ENCODE data around the gene SPOP.
A peak's percentile ranks its signal among the peaks of the same experiment; 100 is the strongest.
"Not testable (repeated sequence)": the region's sequence is repeated elsewhere in the genome, so short reads cannot be mapped to it uniquely, and the experiment has no call there.

SPOP gene

DNA sequence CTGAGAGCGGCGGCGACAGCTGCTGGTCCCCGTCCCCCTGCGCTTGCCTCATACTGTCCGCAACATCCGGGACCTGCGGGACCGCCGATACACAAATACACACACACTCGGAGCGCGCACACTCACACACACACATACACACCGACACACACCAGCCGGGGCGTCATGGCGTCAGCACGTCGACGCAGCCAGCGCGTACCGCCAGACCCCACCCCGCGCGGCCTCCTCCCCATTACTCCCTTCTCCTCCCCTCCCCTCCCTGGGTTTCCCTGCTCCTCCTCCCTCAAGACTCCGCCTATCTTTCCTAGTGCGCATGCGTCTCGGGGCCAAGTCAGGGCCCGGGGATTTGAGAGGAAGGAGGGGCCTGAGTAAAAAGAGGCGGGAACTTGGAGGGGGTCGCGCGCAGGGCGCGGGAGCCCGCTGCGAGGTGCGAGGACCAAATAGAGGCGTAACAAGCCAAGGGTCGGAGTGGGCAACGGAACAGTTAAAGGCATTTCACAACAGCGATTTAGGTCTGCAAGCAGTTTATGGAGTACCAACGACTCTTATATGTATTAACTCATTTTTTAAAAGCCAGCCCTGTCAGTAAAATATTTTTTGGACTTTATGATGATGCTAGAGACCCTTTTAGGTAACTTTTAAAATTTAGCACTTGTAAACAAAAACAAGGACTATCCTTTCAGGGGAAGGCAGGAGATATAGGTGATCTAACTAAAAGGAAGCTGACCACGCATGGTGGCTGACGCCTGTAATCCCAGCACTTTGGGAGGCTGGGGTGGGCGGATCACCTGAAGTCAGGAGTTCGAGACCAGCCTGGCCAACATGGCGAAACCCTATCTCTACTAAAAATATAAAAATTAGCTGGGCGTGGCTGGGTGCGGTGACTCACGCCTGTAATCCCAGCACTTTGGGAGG is at the start of gene SPOP:
SPOP (minus strand) TSS at position 165 of the 915 bp plus-strand sequence. CDS start 55,287 bp downstream, outside the sequence.
- peak; percentile 94 for DNase-seq (ENCODE audit: low read depth)

DNA sequence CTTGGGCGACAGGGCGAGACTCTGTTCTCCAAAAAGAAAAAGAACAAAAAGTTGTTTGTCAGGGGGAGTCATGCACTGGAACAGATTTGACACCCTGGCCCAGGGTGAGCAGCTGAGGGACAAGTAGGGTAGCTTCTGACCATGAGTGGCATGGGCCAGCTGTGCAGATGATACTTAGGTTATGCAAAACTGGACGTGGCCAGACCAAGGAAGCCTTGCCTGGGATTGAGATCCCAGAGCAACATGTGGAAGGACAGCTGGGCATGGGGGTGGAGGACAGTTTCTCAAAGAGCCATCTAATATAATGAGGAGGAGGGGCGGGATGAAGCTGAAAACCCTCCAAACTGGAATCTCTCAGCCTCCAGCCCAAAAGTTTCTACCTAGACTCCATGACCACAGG is 49.5 kb upstream of the SPOP start:
- no peak for DNase-seq (ENCODE audit: low read depth)

DNA sequence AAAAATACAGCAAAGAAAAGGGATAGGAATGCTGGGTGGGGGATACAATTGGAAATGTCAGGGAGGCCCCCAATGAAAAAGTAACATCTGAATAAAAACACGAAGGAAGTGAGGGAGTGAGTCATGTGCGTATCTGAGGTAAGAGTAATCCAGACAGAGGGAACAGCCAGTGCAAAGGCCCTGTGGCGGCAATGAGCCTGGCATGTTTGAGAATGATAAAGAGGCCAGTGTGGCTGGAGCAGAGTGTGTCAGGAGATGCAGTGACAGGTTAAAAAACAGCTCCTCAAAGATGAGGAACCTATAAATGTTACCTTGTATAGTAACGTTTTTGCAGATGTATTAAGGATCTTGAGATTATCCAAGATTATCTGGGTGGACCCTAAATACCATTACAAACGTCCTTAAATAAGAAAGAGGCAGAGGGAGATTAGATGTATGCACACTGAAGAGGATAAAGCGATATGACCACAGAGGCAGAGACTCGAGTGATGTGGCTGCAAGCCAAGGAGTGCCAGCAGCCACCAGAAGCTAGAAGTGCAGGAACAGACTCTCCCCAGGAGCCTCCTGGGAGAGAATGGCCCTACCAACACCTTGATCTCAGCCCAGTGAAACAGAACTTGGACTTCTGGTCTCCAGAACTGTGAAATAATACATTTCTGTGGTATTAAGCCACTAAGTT is 47.7 kb upstream of the SPOP start:
- no peak for DNase-seq (ENCODE audit: low read depth)

DNA sequence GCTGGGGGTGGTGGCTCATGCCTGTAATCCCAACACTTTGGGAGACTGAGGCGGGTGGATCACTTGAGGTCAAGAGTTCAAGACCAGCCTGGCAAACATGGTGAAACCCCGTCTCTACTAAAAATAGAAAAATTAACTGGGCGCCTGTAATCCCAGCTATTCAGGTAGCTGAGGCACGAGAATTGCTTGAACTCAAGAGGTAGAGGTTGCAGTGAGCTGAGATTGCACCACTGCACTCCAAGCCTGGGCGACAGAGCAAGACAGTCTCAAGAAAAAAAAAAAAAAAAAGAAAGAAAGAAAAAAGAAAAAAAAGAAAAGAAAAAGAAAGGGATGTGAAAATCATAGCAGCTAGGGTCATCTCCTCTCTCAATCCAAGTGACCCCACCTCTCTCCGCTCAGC is 46.7 kb upstream of the SPOP start:
- not testable (repeated sequence) for DNase-seq (ENCODE audit: low read depth)

DNA sequence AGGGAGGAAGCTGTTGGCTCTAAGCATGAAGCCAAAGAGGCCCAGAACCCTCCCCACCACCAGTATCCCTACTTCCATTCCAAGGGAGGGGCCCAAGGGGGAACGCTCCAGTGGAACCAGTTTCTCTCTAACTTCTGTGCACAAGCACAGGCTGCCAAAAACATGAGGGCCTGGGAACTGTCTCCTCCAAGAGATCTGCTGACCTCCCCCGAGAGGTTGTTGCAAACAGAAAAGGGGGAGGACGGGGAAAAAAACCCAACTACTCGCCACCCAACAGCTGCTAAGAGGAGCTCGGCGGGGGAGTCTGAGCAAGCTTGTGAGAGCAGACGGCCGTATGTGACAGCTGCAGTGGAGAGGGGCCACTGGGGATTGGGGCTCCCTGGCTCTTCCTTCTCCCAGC is 45.5 kb upstream of the SPOP start:
- DNase-seq (ENCODE audit: low read depth) = no peak

DNA sequence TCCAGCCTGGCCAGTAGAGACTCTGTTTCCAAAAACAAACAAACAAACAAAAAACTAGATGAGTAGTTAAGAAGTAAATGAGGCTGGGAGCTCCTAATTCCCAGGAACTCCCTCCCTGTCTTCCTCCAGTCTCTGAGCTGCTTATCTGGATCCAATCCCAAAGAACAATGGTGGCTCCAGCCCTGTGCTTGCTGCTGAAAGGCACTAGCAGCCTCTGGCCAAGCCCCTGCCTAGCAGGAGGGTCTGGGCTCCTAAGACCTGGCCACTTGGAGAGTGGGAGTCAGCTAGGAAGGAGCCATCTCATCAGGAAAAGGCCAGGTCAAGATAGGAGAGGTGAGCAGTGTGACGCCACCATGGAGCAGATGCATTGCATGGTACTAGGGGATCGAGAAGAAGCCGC is 44.2 kb upstream of the SPOP start:
- DNase-seq (ENCODE audit: low read depth) = no peak

DNA sequence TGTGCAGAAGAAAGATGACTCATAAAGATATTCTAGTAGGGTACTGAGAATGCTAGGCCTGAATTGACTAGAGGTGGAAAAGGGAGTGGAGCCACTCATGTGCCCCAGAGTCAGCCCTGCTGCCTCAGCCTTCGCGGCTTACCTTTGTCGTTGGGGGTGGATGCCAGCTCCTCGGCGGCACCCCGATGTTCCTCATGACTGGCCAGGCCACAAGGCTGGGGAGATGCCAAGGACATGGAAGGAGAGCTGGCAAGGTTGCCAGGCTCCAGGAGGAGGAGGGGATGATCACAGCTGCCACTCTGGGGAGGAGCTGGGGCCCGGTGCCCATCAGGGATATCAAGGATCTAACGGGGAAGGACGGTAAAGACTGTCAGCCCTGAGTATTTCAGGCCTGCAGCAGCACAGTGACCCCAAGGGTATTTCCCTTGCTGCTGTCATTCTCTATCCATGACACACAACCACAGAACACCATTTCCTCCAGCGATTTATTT is 39.5 kb upstream of the SPOP start:
- DNase-seq (ENCODE audit: low read depth) = no peak

DNA sequence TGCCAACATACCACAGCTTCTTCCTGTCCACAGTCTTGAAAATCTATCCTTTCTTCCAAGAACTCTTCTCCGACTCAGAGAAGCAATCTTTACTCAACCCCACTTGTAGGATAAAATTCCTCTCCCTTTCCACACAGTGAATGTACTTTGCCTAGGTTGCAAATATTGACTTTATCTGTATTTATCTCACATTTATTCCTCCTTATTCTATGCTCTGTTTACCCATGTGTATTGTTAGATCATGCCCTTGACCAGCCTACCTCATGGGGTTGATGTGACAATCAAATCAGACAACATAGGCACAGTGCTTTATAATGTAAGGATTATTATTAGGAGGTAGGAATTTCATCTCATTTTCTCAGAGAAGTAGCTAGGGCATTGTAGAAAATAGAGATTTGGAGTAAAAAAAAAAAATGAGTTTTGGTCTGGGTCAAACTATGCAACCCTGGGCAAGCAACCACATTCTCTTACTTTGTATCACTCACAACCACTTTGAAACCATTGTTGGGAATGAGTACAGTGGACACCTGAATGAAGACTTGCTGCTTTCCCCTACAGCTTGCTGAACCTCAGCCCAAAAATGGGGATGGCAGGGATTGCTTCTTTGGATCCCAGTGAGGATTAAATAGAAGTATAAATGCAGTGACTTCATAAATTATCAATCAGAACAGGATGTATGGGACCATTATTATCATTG is 38.9 kb upstream of the SPOP start:
- no peak for DNase-seq (ENCODE audit: low read depth)

DNA sequence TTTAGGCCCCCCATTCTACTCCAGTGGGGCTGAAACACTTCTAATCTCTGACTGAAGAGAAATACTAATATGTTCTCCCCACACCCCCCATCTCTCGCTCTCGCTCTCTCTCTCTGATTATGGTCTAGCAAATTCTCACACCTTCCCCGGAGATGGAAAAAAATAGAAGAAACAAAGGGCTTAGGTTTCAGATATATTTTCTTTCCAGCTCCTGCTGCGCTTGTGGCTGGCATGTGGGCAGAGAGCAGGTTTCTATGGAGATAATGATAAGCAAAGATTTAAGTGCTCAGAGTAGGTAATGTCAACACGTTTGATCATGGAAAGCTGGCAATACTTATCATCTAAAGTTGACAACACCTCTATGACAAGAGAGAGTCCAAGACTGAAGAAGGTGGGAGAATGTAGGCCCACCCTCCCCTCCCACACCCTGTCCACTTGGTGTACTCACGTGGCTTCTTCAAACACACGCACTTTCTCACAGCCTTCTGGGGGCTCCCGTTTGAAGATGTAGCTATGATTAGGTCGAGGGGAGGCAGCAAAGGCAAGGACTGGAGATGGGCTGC is 37.9 kb upstream of the SPOP start:
- DNase-seq (ENCODE audit: low read depth) = no peak

DNA sequence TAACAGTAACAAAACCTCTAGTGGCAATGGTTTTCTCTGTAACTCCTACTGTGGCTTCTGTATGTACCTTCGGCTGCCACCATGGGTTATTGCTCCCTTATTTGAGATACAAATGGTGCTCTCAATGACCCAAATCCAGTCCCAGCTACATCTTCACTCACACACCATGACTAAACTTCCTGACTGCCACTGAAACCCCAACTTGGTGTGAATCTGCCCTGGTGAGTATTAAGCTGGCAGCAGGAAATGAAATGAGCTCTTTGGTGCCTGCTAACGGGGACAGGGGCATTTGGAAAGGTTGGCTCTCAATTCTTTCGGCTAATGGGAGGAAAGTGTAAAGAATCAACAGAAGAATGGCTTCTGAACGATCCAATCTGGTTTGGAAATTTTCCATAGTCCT is 37.3 kb upstream of the SPOP start:
- DNase-seq (ENCODE audit: low read depth) = no peak

DNA sequence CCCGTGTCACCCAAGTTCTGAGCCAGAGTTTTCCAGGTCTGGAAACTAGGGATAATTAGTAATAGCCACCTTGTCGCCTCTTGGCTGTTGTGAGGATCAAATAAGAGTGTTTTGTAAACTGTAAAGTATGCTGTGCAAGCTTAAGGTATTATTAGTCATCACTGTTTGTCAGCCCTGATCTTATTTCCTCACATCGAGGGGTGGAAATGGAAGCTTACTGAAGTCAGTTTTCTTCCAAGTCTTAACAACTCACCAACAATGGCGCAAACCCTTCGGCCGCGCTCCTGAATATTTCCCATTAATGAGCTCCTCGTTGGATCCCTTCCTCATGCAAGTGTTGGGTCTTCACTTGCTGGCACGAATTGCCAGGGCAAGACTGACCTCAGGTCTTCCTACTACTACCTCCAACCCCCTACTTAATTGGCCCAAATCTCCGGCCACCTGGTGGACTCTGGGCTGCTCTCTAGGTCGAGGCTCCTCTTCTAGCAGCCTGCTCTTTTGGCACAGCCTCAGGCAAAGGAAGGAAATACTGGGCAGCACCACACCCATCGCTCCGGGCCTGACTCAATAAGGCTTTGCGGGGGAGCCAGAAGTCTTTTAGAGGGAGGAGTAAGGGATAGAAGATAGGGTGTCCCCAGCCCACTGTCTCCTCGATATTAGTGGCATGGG is 30.8 kb upstream of the SPOP start:
- peak; percentile 33 for DNase-seq (ENCODE audit: low read depth)

DNA sequence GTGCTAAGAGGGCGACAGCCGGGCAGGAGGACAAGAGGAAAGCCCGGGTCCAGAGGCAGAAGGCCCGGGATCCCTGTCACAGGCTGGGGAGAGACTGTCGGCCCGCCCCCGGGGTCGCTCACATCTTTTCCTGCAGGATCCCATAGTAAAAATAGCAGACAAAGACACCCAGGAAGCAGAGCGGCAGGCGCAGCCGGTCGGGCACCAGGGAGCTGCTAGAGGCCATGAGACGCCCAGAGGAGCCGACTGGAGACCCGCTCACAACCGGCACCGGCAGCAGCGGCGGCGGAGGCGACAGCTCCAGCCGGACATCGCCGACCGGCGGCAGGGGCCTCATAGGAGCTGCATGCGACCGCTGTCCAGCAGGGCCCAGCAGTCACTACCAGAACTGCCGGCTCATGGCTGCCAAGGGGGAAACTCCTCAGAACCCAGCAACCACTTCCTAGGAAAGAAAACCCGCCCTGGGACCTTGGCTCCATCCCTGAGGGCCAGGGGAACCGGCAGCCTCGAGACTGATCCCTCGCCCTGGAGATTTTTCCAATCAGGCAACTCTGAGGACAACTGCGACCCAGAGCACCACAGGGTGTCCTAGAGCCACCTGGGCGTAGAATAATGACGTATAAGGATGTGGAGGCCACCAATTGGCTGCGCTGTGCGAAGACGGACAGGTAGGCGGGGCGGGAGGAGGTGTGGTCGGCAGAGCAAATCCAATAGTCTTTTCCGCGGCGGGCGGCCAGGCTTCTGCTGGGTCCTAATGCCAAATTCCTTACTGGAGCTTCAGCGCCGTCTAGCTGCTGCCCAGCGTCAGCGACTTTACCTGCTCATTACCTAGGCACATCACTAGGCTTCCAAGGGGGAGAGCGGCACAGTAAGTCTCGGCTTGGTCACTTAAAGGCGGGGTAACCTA is 30.0 kb upstream of the SPOP start, which contains the start of gene SLC35B1:
SLC35B1 (minus strand) TSS at position 357 of the 907 bp plus-strand sequence; CDS start at position 226, 131 bp downstream.
- DNase-seq (ENCODE audit: low read depth) = peak; percentile 97

DNA sequence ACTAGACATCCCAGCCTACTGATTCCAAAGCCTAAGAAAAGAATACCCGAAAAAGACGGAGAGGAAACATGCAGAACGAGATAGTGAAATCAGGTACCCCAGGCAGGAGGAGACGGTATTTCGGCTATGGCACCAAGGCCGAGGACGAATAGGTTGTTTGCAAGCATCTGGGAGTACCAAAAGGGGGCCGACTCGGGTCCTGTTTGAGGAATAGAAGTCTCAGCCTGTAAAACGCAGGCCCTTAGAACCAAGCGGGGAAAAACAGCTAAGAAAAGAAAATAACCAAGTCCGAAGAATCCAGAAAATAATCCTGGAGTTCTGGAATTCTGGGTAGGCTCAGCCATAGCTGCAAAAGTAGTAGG is 29.3 kb upstream of the SPOP start:
- no peak for DNase-seq (ENCODE audit: low read depth)

DNA sequence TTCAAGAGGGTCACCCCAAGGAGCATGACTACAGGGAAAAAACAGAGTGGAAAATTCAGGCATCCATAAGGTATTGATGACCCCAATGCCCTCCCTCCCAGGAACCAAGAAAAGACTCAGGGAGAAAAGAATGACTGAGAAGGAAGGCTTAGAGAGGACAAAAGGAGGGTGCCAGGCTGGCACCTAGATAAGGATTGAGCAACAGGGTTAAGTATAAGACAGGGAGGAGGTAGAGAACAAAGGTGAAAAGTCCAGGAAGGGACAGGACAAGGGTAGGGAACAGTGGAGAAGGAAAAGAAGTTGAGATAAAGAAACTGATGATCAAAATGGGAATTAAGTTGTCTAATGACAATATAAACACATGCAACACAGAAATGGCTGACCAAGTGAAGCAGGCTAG is 27.4 kb upstream of the SPOP start:
- no peak for DNase-seq (ENCODE audit: low read depth)

DNA sequence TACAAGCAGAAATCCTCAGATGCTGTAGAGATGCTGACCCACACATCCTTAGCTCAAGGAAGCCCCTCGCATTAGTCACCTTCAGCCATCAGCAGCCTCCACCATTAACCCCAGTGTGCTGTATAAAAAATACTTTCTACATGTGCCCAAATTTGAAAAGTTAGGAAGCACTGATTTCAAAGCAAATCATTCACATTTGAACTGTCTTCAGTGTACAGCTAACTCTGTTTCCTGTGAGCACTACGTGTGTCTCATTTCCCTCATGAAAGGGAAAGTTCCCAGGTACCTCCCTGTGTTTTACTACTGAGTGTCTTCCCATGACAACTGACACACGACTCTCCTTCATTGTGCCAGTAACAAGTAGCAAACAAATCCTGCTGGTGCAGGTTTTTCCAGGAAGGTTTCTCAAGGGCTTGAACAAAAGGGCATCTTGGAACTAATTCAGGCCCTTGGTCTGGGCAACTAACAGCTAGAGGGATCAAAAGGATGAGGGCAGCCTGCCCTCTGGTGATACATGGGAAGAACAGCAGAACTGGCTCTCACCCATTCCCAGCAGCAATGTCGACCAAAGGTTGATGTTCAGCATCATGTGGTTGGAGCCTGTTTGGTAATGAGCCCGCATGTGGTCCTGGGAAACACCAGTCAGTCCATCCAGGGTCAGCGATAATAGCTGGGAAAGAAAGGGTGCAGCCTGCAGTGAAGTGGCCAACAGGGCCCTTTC is 25.8 kb upstream of the SPOP start:
- DNase-seq (ENCODE audit: low read depth) = no peak

DNA sequence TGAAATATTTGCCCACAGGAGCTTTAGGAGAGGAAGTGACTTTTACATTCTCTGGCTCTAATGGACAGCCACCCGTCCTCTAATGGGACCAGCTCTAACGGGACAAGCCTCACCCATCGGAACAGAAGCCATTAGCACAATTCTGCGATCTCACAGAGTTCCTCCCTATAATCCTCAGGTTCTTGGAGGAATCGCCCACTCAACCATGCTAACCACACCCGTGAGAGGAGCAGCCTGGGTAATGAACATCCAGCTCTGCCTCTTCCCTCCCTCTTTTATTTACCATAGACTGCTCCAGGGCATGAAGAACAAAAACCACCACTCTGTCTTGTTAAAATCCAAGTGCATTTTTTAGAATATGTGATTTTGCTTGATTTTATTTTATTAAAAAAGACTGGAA is 23.1 kb upstream of the SPOP start:
- DNase-seq (ENCODE audit: low read depth) = no peak

DNA sequence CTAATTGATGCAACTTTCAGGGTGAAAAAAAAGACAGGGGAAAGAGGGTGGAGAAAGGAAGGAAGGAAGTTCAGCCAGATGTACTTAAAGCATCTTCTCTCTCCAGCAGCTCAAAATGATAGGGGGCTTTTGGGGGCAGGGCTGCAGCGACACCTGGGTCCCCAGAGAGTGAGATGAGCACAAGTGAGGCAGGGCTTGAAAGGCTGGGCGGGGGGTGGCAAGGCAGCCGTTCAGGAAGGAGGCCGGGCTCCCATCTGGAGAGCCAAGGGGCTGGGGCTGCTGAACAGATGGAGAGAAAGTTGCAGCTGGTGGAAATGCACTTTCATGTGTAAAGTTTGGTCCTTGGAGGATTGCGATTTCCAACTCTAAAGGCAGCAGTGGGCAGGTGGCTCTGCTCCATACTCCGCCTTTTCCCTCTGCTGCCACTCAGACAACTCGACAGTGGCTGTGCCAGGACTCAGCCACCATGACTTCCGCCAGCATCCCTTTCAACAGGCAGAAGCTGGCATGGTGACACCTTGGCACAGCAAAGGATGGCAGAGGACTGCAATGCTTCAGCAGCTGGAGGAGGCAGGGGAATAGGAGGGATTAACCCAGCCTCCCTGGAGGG is 22.2 kb upstream of the SPOP start:
- no peak for DNase-seq (ENCODE audit: low read depth)

DNA sequence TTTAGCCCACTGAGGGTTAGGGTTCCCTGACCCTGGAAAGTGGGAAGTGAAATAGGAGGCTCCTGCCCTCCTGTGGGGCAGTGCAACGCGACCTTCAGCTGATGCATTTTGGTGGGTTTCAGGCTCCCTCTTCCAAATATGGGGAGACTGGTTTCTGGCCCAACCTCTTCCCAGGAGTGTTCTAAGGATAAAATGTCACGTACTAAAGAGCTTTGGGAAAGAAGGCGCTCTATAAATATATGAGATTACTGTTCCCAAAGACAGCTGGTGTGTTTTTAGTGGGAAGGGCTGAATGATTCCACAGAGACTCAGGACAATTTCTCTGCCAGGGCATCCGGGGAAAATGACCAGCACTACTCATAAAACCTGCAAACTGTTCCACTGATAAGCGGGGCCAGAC is 20.1 kb upstream of the SPOP start:
- no peak for DNase-seq (ENCODE audit: low read depth)

DNA sequence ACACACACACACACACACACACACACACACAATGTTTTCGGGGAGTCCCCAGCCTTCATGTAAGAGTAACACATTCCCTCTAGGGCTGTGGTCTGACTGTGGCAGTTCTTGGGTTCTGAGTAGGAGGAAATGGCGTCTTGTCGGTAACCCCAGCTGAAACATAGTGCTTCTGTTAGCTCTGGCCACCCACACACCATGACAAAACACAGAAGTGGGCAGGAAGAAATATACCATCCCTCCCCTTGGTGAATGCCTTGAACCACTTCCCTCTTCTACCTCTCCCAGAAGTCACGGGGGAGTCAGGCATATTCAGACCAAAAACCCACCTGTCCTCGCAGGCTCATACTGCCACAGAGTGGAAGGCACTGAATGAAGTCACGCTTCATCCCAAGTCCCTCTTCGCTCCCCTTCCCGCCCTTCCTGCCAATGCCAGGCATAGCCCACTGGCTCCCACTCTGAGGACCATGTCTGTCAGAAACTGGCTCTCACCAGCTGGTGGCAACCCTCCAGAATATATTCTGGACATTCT is 18.4 kb upstream of the SPOP start:
- no peak for DNase-seq (ENCODE audit: low read depth)
